ENCODE measurements around the gene ATF7IP2. TPM values are rescaled to one million over a fixed set of nuclear protein-coding genes. Genes with fewer than 3 reads are reported as not detected.
"Not testable (repeated sequence)": the region's sequence is repeated elsewhere in the genome, so short reads cannot be mapped to it uniquely, and the experiment has no call there.

Gene ATF7IP2
- total RNA-seq, 6 experiments from 2014 or later = 13.0 to 42.8 (median 24.0) TPM

GRCh38 chr16:10502776-10503175 is 116.9 kb downstream of the ATF7IP2 start:
- H3K27me3 ChIP-seq = no peaks in the 10 kb centered on the region
- no peaks in the 10 kb centered on the region for H3K36me3 ChIP-seq
- H3K4me3 ChIP-seq = no peak overlapping the region
- no peaks in the 10 kb centered on the region for H3K4me1 ChIP-seq
- DNase-seq (no peak), ATAC-seq (no peak)
- intact Hi-C loops (cut with DNase I) = loop anchor here in 1 of 2 donors (10.0 kb wide), 1 partner anchor 248 kb away; no protein-coding TSS in a partner anchor
- H3K27ac ChIP-seq = no peak overlapping the region
- 92% methylated on average over 3 of the region's 6 CpGs for WGBS (ENCODE audit: insufficient coverage, low coverage, low lambda C conversion rate, missing lambda C conversion rate)
- H3K9me3 ChIP-seq = no peaks in the 10 kb centered on the region
- TF ChIP-seq POLR2A (IDR thresholded peaks at IDR 0.05) (no peak), CTCF (IDR thresholded peaks at IDR 0.05) (no peak)

GRCh38 chr16:10504404-10504885 is 118.6 kb downstream of the ATF7IP2 start:
- H3K27me3 ChIP-seq = no peaks in the 10 kb centered on the region
- H3K4me3 ChIP-seq = no peak overlapping the region
- ATAC-seq (no peak), DNase-seq (no peak)
- H3K36me3 ChIP-seq = no peaks in the 10 kb centered on the region
- 89% methylated on average over 2 of the region's 2 CpGs for WGBS (ENCODE audit: insufficient coverage, low coverage, low lambda C conversion rate, missing lambda C conversion rate)
- intact Hi-C loops (cut with DNase I) = loop anchor here in 1 of 2 donors (10.0 kb wide), 1 partner anchor 250 kb away; no protein-coding TSS in a partner anchor
- H3K4me1 ChIP-seq = peaks cover 0 to 13% (median 0%) of the 10 kb centered on the region in 4 donors
- TF ChIP-seq CTCF (IDR thresholded peaks at IDR 0.05) (no peak), POLR2A (IDR thresholded peaks at IDR 0.05) (no peak)
- H3K27ac ChIP-seq = no peak overlapping the region
- no peaks in the 10 kb centered on the region for H3K9me3 ChIP-seq

- not testable (repeated sequence) for H3K27ac ChIP-seq, ATAC-seq, DNase-seq, H3K27me3 ChIP-seq, H3K4me3 ChIP-seq, H3K9me3 ChIP-seq, H3K36me3 ChIP-seq
- 54% methylated on average over 3 of the region's 3 CpGs for WGBS (ENCODE audit: insufficient coverage, low coverage, low lambda C conversion rate, missing lambda C conversion rate)
- peaks cover 0 to 13% (median 0%) of the 10 kb centered on the region in 4 donors for H3K4me1 ChIP-seq
- intact Hi-C loops (cut with DNase I) = loop anchor here (5.0 to 10.0 kb wide), 3 partner anchors 188 to 250 kb away; no protein-coding TSS in a partner anchor
Measured at GRCh38 chr16:10505286-10505685, 119.4 kb downstream of the ATF7IP2 start.

- TF ChIP-seq CTCF (IDR thresholded peaks at IDR 0.05) (peak; percentile 86 to 94 (median 88)), POLR2A (IDR thresholded peaks at IDR 0.05) (no peak)
Measured at GRCh38 chr16:10509534-10510025, 123.7 kb downstream of the ATF7IP2 start.

GRCh38 chr16:10510279-10510678 is 124.4 kb downstream of the ATF7IP2 start:
- H3K36me3 ChIP-seq = no peaks in the 10 kb centered on the region
- no peaks in the 10 kb centered on the region for H3K27me3 ChIP-seq
- H3K27ac ChIP-seq = no peak overlapping the region
- H3K4me1 ChIP-seq = peaks cover 0 to 34% (median 8%) of the 10 kb centered on the region in 4 donors
- no peak for ATAC-seq
- no peak overlapping the region for H3K4me3 ChIP-seq
- WGBS (ENCODE audit: insufficient coverage, low coverage, low lambda C conversion rate, missing lambda C conversion rate) = 56% methylated on average over 2 of the region's 2 CpGs
- H3K9me3 ChIP-seq = no peaks in the 10 kb centered on the region
- no peak for TF ChIP-seq POLR2A (IDR thresholded peaks at IDR 0.05)
- no peak for TF ChIP-seq CTCF (IDR thresholded peaks at IDR 0.05)
- DNase-seq = no peak
- intact Hi-C loops (cut with DNase I) = loop anchor here in 1 of 2 donors (5.0 kb wide), 2 partner anchors 193 to 227 kb away; no protein-coding TSS in a partner anchor

More at GRCh38 chr16:10509534-10510025, 123.7 kb downstream of the ATF7IP2 start:
- intact Hi-C loops (cut with DNase I) = loop anchor here (5.0 to 10.0 kb wide), 4 partner anchors 192 to 255 kb away; no protein-coding TSS in a partner anchor
- ATAC-seq = peak; percentile 94 to 96 (median 94)
- H3K36me3 ChIP-seq = no peaks in the 10 kb centered on the region
- WGBS (ENCODE audit: insufficient coverage, low coverage, low lambda C conversion rate, missing lambda C conversion rate) = 16% methylated on average over 6 of the region's 6 CpGs
- H3K9me3 ChIP-seq = no peaks in the 10 kb centered on the region
- H3K4me3 ChIP-seq = peak overlapping the region in 1 of 3 donors; percentile 24
- peaks cover 0 to 29% (median 5%) of the 10 kb centered on the region in 4 donors for H3K4me1 ChIP-seq
- peak; percentile 49 to 88 (median 71) for DNase-seq
- H3K27me3 ChIP-seq = no peaks in the 10 kb centered on the region
- peak overlapping the region in 2 of 3 donors; percentile 62 to 64 for H3K27ac ChIP-seq
